Measurements from ENCODE around the gene SLC1A6.

GRCh38 chr19:15014579-15014978 is 34.9 kb upstream of the SLC1A6 start:
- TF ChIP-seq EZH2 (IDR thresholded peaks at IDR 0.05; ENCODE audit: borderline replicate concordance, low read length): no peak
- TF ChIP-seq CTCF (IDR thresholded peaks at IDR 0.05; ENCODE audit: low read length): no peak
